Calu3 (cell line): ENCODE measurements around the gene FHL2. TPM values are rescaled to one million over a fixed set of nuclear protein-coding genes. Genes with fewer than 3 reads are reported as not detected.

ENCODE experiments used
- BruUV-seq: library from RNA; stranded (reverse); fragments of 400-500 nt; replicated peaks from 2 replicates; lab custom pipeline; 2021; lab: Mats Ljungman, UMichigan
- CTCF ChIA-PET: fragments of 300-600 bp; sonication (Branson Sonifier 250); formaldehyde crosslinking; loops from one replicate; lab custom pipeline; 2022; ENCODE audit warnings: antibody characterized with exemption; lab: Charles Lee
- DNase-seq: peaks from one replicate; pipeline ENCODE4 v3.0.0; 2022
- H3K27ac Mint-ChIP-seq: one replicate; pipeline ENCODE4 v1.8.0; 2022; ENCODE audit warnings: mixed read lengths; ENCODE audit not compliant: unreplicated experiment
- H3K27me3 Mint-ChIP-seq: one replicate; pipeline ENCODE4 v1.8.0; 2022; ENCODE audit warnings: mixed read lengths; ENCODE audit not compliant: unreplicated experiment
- H3K36me3 Mint-ChIP-seq: one replicate; pipeline ENCODE4 v1.8.0; 2022; ENCODE audit warnings: mild to moderate bottlenecking, moderate library complexity, mixed read lengths; ENCODE audit not compliant: insufficient read depth, unreplicated experiment
- H3K4me1 Mint-ChIP-seq: one replicate; pipeline ENCODE4 v1.8.0; 2022; ENCODE audit warnings: mild to moderate bottlenecking, low read depth, mixed read lengths; ENCODE audit not compliant: unreplicated experiment
- H3K4me3 Mint-ChIP-seq: one replicate; pipeline ENCODE4 v1.8.0; 2022; ENCODE audit warnings: mild to moderate bottlenecking, low read depth, moderate library complexity, mixed read lengths; ENCODE audit not compliant: unreplicated experiment
- H3K9me3 Mint-ChIP-seq: one replicate; pipeline ENCODE4 v1.8.0; 2022; ENCODE audit warnings: low read depth, mixed read lengths; ENCODE audit not compliant: unreplicated experiment
- CTCF ChIP-seq: fragments of 200-600 bp; IDR thresholded peaks from one replicate; pipeline ENCODE4 v1.8.0; 2022; ENCODE audit warnings: antibody characterized with exemption; ENCODE audit not compliant: unreplicated experiment
- intact Hi-C: fragments of 100-400 bp; cut with micrococcal nuclease; formaldehyde crosslinking; loops from one replicate; pipeline ENCODE4 v1.10.0; 2022; ENCODE audit not compliant: unreplicated experiment
- total RNA-seq: library from RNA; stranded (reverse); gene quantifications from 2 replicates; pipeline ENCODE4 v1.2.3, GENCODE V29; 2022

FHL2 gene
- total RNA-seq, 1 experiment from 2014 or later = 51.9 TPM

GRCh38 chr2:105371156-105371555 lies 27.7 kb downstream of the FHL2 start:
- Mint-ChIP-seq H3K4me1 (peaks cover 26% of the 10 kb centered on the region), H3K36me3 (peaks cover 76% of the 10 kb centered on the region), H3K27ac (no peak overlapping the region), H3K9me3 (no peaks in the 10 kb centered on the region), H3K27me3 (no peaks in the 10 kb centered on the region), H3K4me3 (no peak overlapping the region)
- TF ChIP-seq CTCF = no peak
- intact Hi-C loops = no loop called here
- CTCF ChIA-PET = no interaction called here
- no peak for DNase-seq
- no TSS peak for BruUV-seq

GRCh38 chr2:105369777-105370690 lies 28.8 kb downstream of the FHL2 start:
- intact Hi-C loops = loop anchor here (1.0 kb wide), 1 partner anchor 151 kb away; no protein-coding TSS in a partner anchor
- DNase-seq = peak; percentile 84
- Mint-ChIP-seq H3K27ac (peak overlapping the region; percentile 48), H3K27me3 (no peaks in the 10 kb centered on the region), H3K4me3 (no peak overlapping the region), H3K4me1 (peaks cover 26% of the 10 kb centered on the region), H3K9me3 (no peaks in the 10 kb centered on the region), H3K36me3 (peaks cover 79% of the 10 kb centered on the region)
- TF ChIP-seq CTCF = peak; percentile 70
- CTCF ChIA-PET = interaction anchor here (0.8 to 1.0 kb wide), 2 partner anchors 148 to 151 kb away, joined by 3 read pairs; no protein-coding TSS in a partner anchor
- no TSS peak for BruUV-seq

- H3K4me3 Mint-ChIP-seq = no peak overlapping the region
- no peak for DNase-seq
- intact Hi-C loops = no loop called here
- H3K27me3 Mint-ChIP-seq = no peaks in the 10 kb centered on the region
- no peak for TF ChIP-seq CTCF
- peaks cover 22% of the 10 kb centered on the region for H3K4me1 Mint-ChIP-seq
- peaks cover 82% of the 10 kb centered on the region for H3K36me3 Mint-ChIP-seq
- no TSS peak for BruUV-seq
- H3K27ac Mint-ChIP-seq = no peak overlapping the region
- CTCF ChIA-PET = interaction anchor here (0.6 to 1.0 kb wide), 2 partner anchors 32 to 152 kb away, joined by 3 read pairs; no protein-coding TSS in a partner anchor
- H3K9me3 Mint-ChIP-seq = no peaks in the 10 kb centered on the region
Observed at GRCh38 chr2:105368759-105369408, 30.0 kb downstream of the FHL2 start.

GRCh38 chr2:105365206-105365605 lies 33.6 kb downstream of the FHL2 start:
- Mint-ChIP-seq H3K9me3 (no peaks in the 10 kb centered on the region), H3K4me3 (no peak overlapping the region), H3K27ac (no peak overlapping the region), H3K36me3 (peaks cover 85% of the 10 kb centered on the region), H3K4me1 (peaks cover 9% of the 10 kb centered on the region), H3K27me3 (no peaks in the 10 kb centered on the region)
- DNase-seq = no peak
- CTCF ChIA-PET = interaction anchor here (0.6 kb wide), 1 partner anchor 85 kb away, joined by 4 read pairs; no protein-coding TSS in a partner anchor
- intact Hi-C loops = no loop called here
- no TSS peak for BruUV-seq
- no peak for TF ChIP-seq CTCF
